Measurements from ENCODE around the gene SASH1.

DNA sequence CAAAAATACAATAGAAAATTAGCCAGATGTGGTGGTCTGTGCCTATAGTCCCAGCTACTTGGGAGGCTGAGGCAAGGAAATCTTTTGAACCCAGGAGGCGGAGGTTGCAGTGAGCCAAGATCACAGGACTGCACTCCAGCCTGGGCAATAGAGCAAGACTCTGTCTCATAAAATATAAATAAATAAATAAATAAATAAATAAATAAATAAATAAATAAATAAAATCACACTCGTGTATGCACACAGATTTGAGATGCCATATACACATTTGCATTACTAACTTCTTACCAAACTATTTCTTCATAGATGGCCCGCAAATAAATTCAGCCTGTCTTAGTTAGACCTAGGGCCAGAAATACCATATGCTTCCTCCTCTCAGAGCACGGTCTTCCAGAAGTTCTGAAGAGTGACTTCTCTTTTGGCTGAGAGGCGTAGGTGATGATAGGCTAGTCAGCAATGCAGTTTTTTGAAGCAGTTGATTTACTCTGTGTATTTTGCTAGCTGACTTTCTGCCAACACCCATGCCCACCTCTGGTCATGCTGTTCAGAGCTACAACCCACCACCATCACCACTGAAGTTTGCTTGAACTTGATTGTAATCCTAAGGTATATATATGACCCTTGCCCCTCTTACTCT, 150.1 kb downstream of the SASH1 start:
- TF ChIP-seq, protein P1, sequence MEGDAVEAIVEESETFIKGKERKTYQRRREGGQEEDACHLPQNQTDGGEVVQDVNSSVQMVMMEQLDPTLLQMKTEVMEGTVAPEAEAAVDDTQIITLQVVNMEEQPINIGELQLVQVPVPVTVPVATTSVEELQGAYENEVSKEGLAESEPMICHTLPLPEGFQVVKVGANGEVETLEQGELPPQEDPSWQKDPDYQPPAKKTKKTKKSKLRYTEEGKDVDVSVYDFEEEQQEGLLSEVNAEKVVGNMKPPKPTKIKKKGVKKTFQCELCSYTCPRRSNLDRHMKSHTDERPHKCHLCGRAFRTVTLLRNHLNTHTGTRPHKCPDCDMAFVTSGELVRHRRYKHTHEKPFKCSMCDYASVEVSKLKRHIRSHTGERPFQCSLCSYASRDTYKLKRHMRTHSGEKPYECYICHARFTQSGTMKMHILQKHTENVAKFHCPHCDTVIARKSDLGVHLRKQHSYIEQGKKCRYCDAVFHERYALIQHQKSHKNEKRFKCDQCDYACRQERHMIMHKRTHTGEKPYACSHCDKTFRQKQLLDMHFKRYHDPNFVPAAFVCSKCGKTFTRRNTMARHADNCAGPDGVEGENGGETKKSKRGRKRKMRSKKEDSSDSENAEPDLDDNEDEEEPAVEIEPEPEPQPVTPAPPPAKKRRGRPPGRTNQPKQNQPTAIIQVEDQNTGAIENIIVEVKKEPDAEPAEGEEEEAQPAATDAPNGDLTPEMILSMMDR (IDR thresholded peaks at IDR 0.05): no peak
- TF ChIP-seq POLR2A (IDR thresholded peaks at IDR 0.05): no peak

Measured in tibial nerve (tissue), 3 donors.